Neuronal stem cell (in vitro differentiated cells): ENCODE results near the gene PDZRN3.

Experiments
- DNase-seq: peaks from one replicate; pipeline ENCODE4 v3.0.0-alpha.2; 2013; ENCODE audit warnings: low spot score
- H2AFZ ChIP-seq: one replicate; pipeline ENCODE4 v1.6.1; 2013; ENCODE audit warnings: mild to moderate bottlenecking, low read length, inconsistent platforms
- H2AK5ac ChIP-seq: 2 replicates; pipeline ENCODE4 v1.6.1; 2013; ENCODE audit warnings: low read depth, mild to moderate bottlenecking, inconsistent platforms, low read length, moderate library complexity, mixed read lengths
- H2BK120ac ChIP-seq: 2 replicates; pipeline ENCODE4 v1.6.1; 2013; ENCODE audit warnings: low read depth, mild to moderate bottlenecking, inconsistent platforms, low read length, moderate library complexity, mixed read lengths
- H2BK12ac ChIP-seq: one replicate; pipeline ENCODE4 v1.6.1; 2013; ENCODE audit warnings: low read length, inconsistent platforms
- H2BK15ac ChIP-seq: 2 replicates; pipeline ENCODE4 v1.6.1; 2013; ENCODE audit warnings: mild to moderate bottlenecking, low read length, inconsistent platforms, mixed read lengths
- H2BK5ac ChIP-seq: one replicate; pipeline ENCODE4 v1.6.1; 2013; ENCODE audit warnings: inconsistent platforms, mild to moderate bottlenecking, low read length, moderate library complexity
- H3K14ac ChIP-seq: one replicate; pipeline ENCODE4 v1.6.1; 2013; ENCODE audit warnings: low read length, inconsistent platforms
- H3K18ac ChIP-seq: 2 replicates; pipeline ENCODE4 v1.6.1; 2013; ENCODE audit warnings: low read length, inconsistent platforms
- H3K23ac ChIP-seq: 2 replicates; pipeline ENCODE4 v1.6.1; 2013; ENCODE audit warnings: low read depth, mild to moderate bottlenecking, mixed read lengths, low read length, inconsistent platforms; ENCODE audit not compliant: poor library complexity
- H3K27ac ChIP-seq: replicated peaks from 3 replicates; pipeline ENCODE4 v1.5.1; 2013; ENCODE audit warnings: low read length, inconsistent platforms
- H3K27me3 ChIP-seq, 3 experiments: 2 replicates each; pipeline ENCODE4 v1.6.1; 2013; ENCODE audit warnings: low read length in 3 of 3, mild to moderate bottlenecking in 2 of 3, inconsistent platforms in 1 of 3, low read depth in 1 of 3, mixed read lengths in 1 of 3, moderate library complexity in 1 of 3; ENCODE audit not compliant: control insufficient read depth in 3 of 3, insufficient read depth in 3 of 3
- H3K36me3 ChIP-seq, 2 donors: replicated peaks in 1 of 2; 2 replicates each; pipeline ENCODE4 v1.6.1; 2013; ENCODE audit warnings: low read length in 2 of 2; ENCODE audit not compliant: control insufficient read depth in 2 of 2, insufficient read depth in 2 of 2
- H3K4ac ChIP-seq: 2 replicates; pipeline ENCODE4 v1.6.1; 2013; ENCODE audit warnings: inconsistent platforms, mild to moderate bottlenecking, low read length, moderate library complexity
- H3K4me1 ChIP-seq, 2 donors: 1 replicate in 1 of 2; 2 replicates in 1 of 2; pipeline ENCODE4 v1.6.1; 2013; ENCODE audit warnings: low read length in 2 of 2, low read depth in 1 of 2; ENCODE audit not compliant: control insufficient read depth in 2 of 2, insufficient read depth in 1 of 2
- H3K4me2 ChIP-seq: one replicate; pipeline ENCODE4 v1.6.1; 2013; ENCODE audit warnings: mild to moderate bottlenecking, low read length, inconsistent platforms; ENCODE audit not compliant: insufficient read depth, poor library complexity, severe bottlenecking
- H3K4me3 ChIP-seq, 2 donors: 2 replicates each; pipeline ENCODE4 v1.5.1; 2013; ENCODE audit warnings: low read length in 2 of 2, mild to moderate bottlenecking in 2 of 2, inconsistent platforms in 1 of 2, moderate library complexity in 1 of 2
- H3K79me1 ChIP-seq: one replicate; pipeline ENCODE4 v1.6.1; 2013; ENCODE audit warnings: low read depth, mild to moderate bottlenecking, inconsistent platforms, low read length, moderate library complexity
- H3K9ac ChIP-seq: one replicate; pipeline ENCODE4 v1.6.1; 2013; ENCODE audit warnings: mild to moderate bottlenecking, low read depth, low read length, inconsistent platforms; ENCODE audit not compliant: poor library complexity
- H3K9me3 ChIP-seq, 2 donors: replicated peaks in 1 of 2; 2 replicates each; pipeline versions ENCODE3 to v1.6.1; 2013; ENCODE audit warnings: low read length in 2 of 2, mild to moderate bottlenecking in 2 of 2, inconsistent platforms in 1 of 2, low read depth in 1 of 2, mixed read lengths in 1 of 2, moderate library complexity in 1 of 2; ENCODE audit not compliant: control insufficient read depth in 2 of 2, insufficient read depth in 1 of 2
- H4K8ac ChIP-seq: one replicate; pipeline ENCODE4 v1.6.1; 2013; ENCODE audit warnings: low read depth, mild to moderate bottlenecking, inconsistent platforms, low read length, moderate library complexity
- H4K91ac ChIP-seq: one replicate; pipeline ENCODE4 v1.6.1; 2013; ENCODE audit warnings: low read length, low read depth, mild to moderate bottlenecking, inconsistent platforms; ENCODE audit not compliant: poor library complexity
- WGBS, 2 donors: extraction: QIAGEN DNeasy Blood & Tissue Kit; methylation state at CpG; one replicate each; pipeline ENCODE4 v1.1.7; 2013; ENCODE audit warnings: missing lambda C conversion rate in 2 of 2, mixed read lengths in 1 of 2; ENCODE audit not compliant: insufficient read length in 2 of 2, insufficient replicate concordance in 1 of 2; ENCODE audit errors: extremely low coverage in 2 of 2; 5-methylcytosine and 5-hydroxymethylcytosine counted together

Gene PDZRN3

GRCh38 chr3:73547427-73548248 is 77.1 kb downstream of the PDZRN3 start:
- Histone ChIP-seq H4K8ac (no peak overlapping the region), H2AFZ (no peak overlapping the region), H3K4me3 (no peak overlapping the region), H3K18ac (no peak overlapping the region), H3K9ac (no peak overlapping the region), H3K4me2 (no peak overlapping the region), H4K91ac (no peak overlapping the region), H2AK5ac (no peak overlapping the region), H3K9me3 (peaks cover 0 to 4% of the 10 kb centered on the region in 2 donors), H2BK12ac (no peak overlapping the region), H3K27me3 (no peaks in the 10 kb centered on the region), H2BK15ac (no peak overlapping the region), H3K36me3 (peaks cover 0 to 2% of the 10 kb centered on the region in 2 donors), H3K4ac (no peak overlapping the region), H3K27ac (no peak overlapping the region), H2BK5ac (no peak overlapping the region), H2BK120ac (no peak overlapping the region), H3K4me1 (peaks cover 0 to 8% of the 10 kb centered on the region in 2 donors), H3K23ac (no peak overlapping the region), H3K14ac (no peak overlapping the region), H3K79me1 (no peaks in the 10 kb centered on the region)
- no CpG with 5 or more reads among the region's 11 CpGs for WGBS, 2 donors
- DNase-seq, result no peak

- peaks cover 0 to 2% of the 10 kb centered on the region in 2 donors for H3K36me3 ChIP-seq
- no peak overlapping the region for H2BK15ac ChIP-seq
- WGBS, 2 donors, result no CpG with 5 or more reads among the region's 3 CpGs
- H2BK12ac ChIP-seq, result no peak overlapping the region
- no peak overlapping the region for H4K8ac ChIP-seq
- no peak overlapping the region for H2AFZ ChIP-seq
- no peak overlapping the region for H3K23ac ChIP-seq
- peaks cover 0 to 4% of the 10 kb centered on the region in 2 donors for H3K9me3 ChIP-seq
- no peak overlapping the region for H3K27ac ChIP-seq
- H3K4me2 ChIP-seq, result no peak overlapping the region
- no peaks in the 10 kb centered on the region for H3K27me3 ChIP-seq
- no peak overlapping the region for H4K91ac ChIP-seq
- H3K4me3 ChIP-seq, result no peak overlapping the region
- no peak for DNase-seq
- H2BK120ac ChIP-seq, result no peak overlapping the region
- H3K14ac ChIP-seq, result no peak overlapping the region
- no peak overlapping the region for H2BK5ac ChIP-seq
- no peak overlapping the region for H3K4ac ChIP-seq
- no peak overlapping the region for H3K18ac ChIP-seq
- peaks cover 0 to 8% of the 10 kb centered on the region in 2 donors for H3K4me1 ChIP-seq
- H3K79me1 ChIP-seq, result no peaks in the 10 kb centered on the region
- H3K9ac ChIP-seq, result no peak overlapping the region
- no peak overlapping the region for H2AK5ac ChIP-seq
Observed at GRCh38 chr3:73546961-73547360, 77.8 kb downstream of the PDZRN3 start.

GRCh38 chr3:73543412-73543811 is 81.3 kb downstream of the PDZRN3 start:
- Histone ChIP-seq H3K27me3 (no peaks in the 10 kb centered on the region), H3K4me2 (no peak overlapping the region), H3K27ac (no peak overlapping the region), H3K4me1 (peaks cover 0 to 8% of the 10 kb centered on the region in 2 donors), H3K9me3 (peaks cover 0 to 4% of the 10 kb centered on the region in 2 donors), H3K18ac (no peak overlapping the region), H3K23ac (no peak overlapping the region), H3K79me1 (no peaks in the 10 kb centered on the region), H3K36me3 (peaks cover 0 to 2% of the 10 kb centered on the region in 2 donors), H2BK5ac (no peak overlapping the region), H3K4ac (no peak overlapping the region), H2BK12ac (no peak overlapping the region), H3K4me3 (no peak overlapping the region), H2AK5ac (no peak overlapping the region), H4K91ac (no peak overlapping the region), H4K8ac (no peak overlapping the region), H3K9ac (no peak overlapping the region), H2AFZ (no peak overlapping the region), H2BK120ac (no peak overlapping the region), H2BK15ac (no peak overlapping the region), H3K14ac (no peak overlapping the region)
- no peak for DNase-seq
- WGBS, 2 donors, result no CpG with 5 or more reads among the region's 3 CpGs

GRCh38 chr3:73542136-73542535 is 82.6 kb downstream of the PDZRN3 start:
- Histone ChIP-seq H4K91ac (no peak overlapping the region), H3K18ac (no peak overlapping the region), H3K9ac (no peak overlapping the region), H4K8ac (no peak overlapping the region), H2AFZ (no peak overlapping the region), H2BK15ac (no peak overlapping the region), H3K4me1 (no peaks in the 10 kb centered on the region), H3K9me3 (peaks cover 0 to 4% of the 10 kb centered on the region in 2 donors), H2AK5ac (no peak overlapping the region), H3K4me3 (no peak overlapping the region), H2BK120ac (no peak overlapping the region), H3K23ac (no peak overlapping the region), H3K27ac (no peak overlapping the region), H3K27me3 (no peaks in the 10 kb centered on the region), H3K14ac (no peak overlapping the region), H3K4me2 (no peak overlapping the region), H2BK5ac (no peak overlapping the region), H3K4ac (no peak overlapping the region), H3K36me3 (no peaks in the 10 kb centered on the region), H3K79me1 (no peaks in the 10 kb centered on the region), H2BK12ac (no peak overlapping the region)
- no peak for DNase-seq
- WGBS, 2 donors, result no CpG with 5 or more reads among the region's 3 CpGs
